HEK293T (cell line): ENCODE data around the gene PTPRD.

Source experiments
- ARNT ChIP-seq: fragments of 450-650 bp; IDR thresholded peaks from 2 replicates; pipeline ENCODE4 v1.6.1; 2017; ENCODE audit warnings: mild to moderate bottlenecking
- BHLHE40 ChIP-seq: fragments of 450-650 bp; IDR thresholded peaks from 2 replicates; pipeline ENCODE4 v1.6.1; 2016; ENCODE audit warnings: mild to moderate bottlenecking, moderate library complexity, borderline replicate concordance
- FOXM1 ChIP-seq: fragments of 450-650 bp; IDR thresholded peaks from 2 replicates; pipeline ENCODE4 v1.6.1; 2017; ENCODE audit warnings: mild to moderate bottlenecking, borderline replicate concordance

- TF ChIP-seq ARNT (no peak), FOXM1 (no peak), BHLHE40 (no peak)
Measured at GRCh38 chr9:8895861-8896224, 1717.0 kb downstream of the PTPRD start.
